ENCODE measurements around the gene ERBB4.

DNA sequence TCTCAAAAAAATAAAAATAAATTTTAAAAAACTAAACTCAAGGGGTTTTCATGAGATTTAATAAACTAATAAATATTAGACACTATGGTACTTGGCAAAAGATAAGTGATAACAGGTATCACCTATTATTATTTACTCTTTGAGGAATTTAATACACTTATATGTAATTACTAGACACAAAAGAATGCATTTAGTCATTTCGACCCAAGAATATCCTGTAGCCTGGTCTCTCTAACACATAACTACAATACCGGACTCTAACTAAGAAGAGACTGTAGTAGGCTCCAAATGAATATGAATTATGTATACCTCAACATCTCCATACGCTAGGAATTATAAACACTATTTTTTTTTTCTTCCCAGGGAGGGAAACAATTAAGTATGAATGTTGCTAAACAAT is 1131.5 kb downstream of the ERBB4 start:
- TF ChIP-seq, protein P1, sequence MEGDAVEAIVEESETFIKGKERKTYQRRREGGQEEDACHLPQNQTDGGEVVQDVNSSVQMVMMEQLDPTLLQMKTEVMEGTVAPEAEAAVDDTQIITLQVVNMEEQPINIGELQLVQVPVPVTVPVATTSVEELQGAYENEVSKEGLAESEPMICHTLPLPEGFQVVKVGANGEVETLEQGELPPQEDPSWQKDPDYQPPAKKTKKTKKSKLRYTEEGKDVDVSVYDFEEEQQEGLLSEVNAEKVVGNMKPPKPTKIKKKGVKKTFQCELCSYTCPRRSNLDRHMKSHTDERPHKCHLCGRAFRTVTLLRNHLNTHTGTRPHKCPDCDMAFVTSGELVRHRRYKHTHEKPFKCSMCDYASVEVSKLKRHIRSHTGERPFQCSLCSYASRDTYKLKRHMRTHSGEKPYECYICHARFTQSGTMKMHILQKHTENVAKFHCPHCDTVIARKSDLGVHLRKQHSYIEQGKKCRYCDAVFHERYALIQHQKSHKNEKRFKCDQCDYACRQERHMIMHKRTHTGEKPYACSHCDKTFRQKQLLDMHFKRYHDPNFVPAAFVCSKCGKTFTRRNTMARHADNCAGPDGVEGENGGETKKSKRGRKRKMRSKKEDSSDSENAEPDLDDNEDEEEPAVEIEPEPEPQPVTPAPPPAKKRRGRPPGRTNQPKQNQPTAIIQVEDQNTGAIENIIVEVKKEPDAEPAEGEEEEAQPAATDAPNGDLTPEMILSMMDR (IDR thresholded peaks at IDR 0.05): no peak
- no peak for TF ChIP-seq POLR2A (IDR thresholded peaks at IDR 0.05)

Measured in lower leg skin (tissue), 3 donors.